ENCODE measurements around the gene MYEOV.

The MYEOV gene

DNA sequence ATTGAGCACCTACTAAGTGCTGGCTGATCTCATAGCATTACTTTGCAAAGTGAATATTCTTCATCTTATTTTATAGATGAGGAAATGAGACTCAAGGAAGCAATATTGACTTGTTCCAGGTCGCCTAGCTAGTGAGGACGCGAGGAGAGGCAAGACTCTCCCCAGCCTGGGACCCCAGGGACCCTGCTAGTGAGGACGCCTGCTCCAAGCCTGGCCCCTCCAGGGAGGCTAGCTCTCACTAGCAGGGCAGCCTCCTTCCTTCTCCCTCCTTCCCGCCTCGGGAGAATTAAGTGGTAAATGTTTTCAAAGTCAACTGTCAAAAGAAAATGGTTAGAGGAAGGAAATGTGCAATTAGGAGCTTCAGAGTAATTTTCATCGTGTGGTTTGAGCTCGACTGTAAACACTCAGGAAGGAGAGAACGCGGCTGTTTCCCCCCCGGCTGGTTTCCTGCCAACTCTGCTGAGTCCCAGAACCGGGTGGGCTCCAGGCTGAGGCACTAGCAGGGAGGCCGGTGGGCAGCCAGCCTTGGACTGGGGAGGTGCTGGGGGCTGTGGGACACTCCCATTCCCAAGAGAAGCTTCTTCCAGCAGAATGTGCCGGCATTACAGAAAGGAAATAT is 17.9 kb downstream of the MYEOV start:
- TF ChIP-seq, protein P1, sequence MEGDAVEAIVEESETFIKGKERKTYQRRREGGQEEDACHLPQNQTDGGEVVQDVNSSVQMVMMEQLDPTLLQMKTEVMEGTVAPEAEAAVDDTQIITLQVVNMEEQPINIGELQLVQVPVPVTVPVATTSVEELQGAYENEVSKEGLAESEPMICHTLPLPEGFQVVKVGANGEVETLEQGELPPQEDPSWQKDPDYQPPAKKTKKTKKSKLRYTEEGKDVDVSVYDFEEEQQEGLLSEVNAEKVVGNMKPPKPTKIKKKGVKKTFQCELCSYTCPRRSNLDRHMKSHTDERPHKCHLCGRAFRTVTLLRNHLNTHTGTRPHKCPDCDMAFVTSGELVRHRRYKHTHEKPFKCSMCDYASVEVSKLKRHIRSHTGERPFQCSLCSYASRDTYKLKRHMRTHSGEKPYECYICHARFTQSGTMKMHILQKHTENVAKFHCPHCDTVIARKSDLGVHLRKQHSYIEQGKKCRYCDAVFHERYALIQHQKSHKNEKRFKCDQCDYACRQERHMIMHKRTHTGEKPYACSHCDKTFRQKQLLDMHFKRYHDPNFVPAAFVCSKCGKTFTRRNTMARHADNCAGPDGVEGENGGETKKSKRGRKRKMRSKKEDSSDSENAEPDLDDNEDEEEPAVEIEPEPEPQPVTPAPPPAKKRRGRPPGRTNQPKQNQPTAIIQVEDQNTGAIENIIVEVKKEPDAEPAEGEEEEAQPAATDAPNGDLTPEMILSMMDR (IDR thresholded peaks at IDR 0.05; ENCODE audit: borderline replicate concordance, control extremely low read depth, extremely low read depth, insufficient read depth, missing control alignments): no peak
- DNase-seq (ENCODE audit: low spot score): no peak
- in situ Hi-C loops (cut with MboI; ENCODE audit: low sequenced_read_pairs, unreplicated experiment): no loop called here

DNA sequence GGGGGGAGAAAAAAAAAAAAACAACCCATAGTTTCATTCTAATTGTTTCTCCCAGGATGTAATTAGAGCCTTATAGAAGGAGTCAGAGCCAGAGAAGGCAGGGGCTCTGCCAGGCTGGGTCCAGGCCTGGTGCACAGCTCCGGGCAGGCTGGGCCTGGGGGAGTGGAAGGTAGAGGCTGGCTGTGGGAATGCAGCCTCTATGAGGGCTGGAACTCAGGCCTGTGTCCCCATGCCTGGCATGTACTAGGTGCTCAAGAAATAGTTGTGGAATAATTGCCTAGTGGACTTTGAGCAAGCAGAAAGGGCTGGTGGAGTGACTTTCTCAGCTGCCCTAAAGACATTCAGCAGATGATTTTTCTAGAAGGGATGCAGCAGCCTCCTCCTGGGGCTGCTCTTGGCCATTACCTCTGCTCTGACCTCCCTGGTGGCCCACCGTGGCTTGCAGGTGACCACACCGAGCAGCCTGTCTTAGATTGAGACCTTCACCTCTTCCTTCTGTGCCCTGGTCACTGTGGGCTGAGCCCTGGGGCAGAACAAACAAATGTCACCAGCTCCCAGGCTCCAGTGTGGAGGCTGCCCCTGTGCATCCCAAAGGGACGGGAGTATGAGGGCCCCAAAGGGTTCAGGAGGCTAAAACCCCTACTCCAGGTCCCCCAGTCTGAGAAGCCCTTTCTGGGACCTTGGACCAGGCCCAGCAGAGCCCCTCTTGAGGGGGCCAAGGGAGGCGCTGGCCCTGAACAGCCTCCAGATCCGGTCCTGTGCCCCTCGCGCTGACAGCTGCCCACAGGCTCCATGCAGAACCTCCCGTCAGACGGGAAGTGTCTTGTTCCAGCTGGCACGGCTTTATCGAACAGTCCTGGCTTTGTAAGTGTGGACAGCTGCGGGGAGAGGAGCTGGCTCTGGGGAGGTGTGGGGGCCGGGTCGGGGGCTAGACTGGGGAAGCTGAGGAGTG is 18.8 kb downstream of the MYEOV start:
- no peak for DNase-seq (ENCODE audit: low spot score)
- TF ChIP-seq, protein P1 (IDR thresholded peaks at IDR 0.05; ENCODE audit: borderline replicate concordance, control extremely low read depth, extremely low read depth, insufficient read depth, missing control alignments): no peak
- in situ Hi-C loops (cut with MboI; ENCODE audit: low sequenced_read_pairs, unreplicated experiment): no loop called here

DNA sequence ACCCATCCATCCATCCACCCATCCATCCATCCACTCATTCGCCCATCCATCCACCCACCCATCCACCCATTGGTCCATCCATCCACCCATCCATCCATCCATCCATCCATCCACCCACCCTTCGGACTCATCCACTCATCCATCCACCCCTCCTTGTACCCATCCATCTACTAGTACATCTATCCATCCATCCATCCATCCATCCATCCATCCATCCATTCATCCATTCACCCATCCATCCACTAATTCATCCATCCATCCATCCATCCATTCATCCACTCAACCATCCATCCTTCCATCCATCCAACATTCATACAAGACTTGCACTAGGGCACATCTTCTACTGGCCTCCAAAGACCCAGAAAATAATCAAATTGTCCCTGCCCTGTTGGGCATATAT is 20.0 kb downstream of the MYEOV start:
- no peak for DNase-seq (ENCODE audit: low spot score)
- TF ChIP-seq, protein P1 (IDR thresholded peaks at IDR 0.05; ENCODE audit: borderline replicate concordance, control extremely low read depth, extremely low read depth, insufficient read depth, missing control alignments): no peak
- in situ Hi-C loops (cut with MboI; ENCODE audit: low sequenced_read_pairs, unreplicated experiment): no loop called here

DNA sequence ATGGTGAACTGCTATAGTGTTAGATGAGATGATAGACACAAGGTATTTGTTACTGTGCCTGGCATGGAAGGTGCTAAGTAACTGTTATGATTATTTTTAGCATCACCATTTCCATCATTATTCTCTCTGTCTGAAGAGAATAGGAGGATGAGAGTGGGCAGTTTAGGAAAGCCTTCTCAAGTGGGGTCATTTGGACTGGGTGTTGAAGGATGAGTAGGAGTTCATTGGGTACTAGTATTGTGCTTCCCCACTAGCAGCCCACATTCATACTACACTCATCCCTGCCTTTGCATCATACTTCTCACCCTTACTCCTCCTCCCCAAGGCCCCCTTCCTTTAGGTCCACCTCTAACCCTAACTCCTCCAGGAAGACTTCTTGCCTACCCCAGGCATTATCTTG is 20.6 kb downstream of the MYEOV start:
- TF ChIP-seq, protein P1 (IDR thresholded peaks at IDR 0.05; ENCODE audit: borderline replicate concordance, control extremely low read depth, extremely low read depth, insufficient read depth, missing control alignments): no peak
- DNase-seq (ENCODE audit: low spot score): no peak
- in situ Hi-C loops (cut with MboI; ENCODE audit: low sequenced_read_pairs, unreplicated experiment): no loop called here

DNA sequence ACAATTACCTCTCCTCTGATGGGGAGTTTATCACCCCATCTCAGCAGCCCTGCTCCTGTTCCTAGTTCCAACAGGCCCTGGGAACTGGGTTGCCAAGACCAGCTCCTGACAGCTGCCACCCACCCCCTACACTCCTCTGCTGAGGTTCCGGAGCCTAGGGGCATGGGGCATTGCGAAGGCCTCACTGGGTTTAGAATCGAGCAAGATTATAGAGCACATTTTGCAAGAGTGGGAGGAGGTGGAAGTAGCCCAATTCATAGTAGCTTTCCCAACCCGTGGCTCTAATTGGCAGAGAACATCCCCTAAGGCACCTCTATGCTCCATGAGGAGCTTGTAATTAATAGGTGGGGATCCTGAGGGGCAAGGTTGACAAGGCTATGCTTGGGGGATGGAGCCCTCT is 23.0 kb downstream of the MYEOV start:
- no peak for DNase-seq (ENCODE audit: low spot score)
- in situ Hi-C loops (cut with MboI; ENCODE audit: low sequenced_read_pairs, unreplicated experiment): no loop called here
- TF ChIP-seq, protein P1 (IDR thresholded peaks at IDR 0.05; ENCODE audit: borderline replicate concordance, control extremely low read depth, extremely low read depth, insufficient read depth, missing control alignments): no peak

DNA sequence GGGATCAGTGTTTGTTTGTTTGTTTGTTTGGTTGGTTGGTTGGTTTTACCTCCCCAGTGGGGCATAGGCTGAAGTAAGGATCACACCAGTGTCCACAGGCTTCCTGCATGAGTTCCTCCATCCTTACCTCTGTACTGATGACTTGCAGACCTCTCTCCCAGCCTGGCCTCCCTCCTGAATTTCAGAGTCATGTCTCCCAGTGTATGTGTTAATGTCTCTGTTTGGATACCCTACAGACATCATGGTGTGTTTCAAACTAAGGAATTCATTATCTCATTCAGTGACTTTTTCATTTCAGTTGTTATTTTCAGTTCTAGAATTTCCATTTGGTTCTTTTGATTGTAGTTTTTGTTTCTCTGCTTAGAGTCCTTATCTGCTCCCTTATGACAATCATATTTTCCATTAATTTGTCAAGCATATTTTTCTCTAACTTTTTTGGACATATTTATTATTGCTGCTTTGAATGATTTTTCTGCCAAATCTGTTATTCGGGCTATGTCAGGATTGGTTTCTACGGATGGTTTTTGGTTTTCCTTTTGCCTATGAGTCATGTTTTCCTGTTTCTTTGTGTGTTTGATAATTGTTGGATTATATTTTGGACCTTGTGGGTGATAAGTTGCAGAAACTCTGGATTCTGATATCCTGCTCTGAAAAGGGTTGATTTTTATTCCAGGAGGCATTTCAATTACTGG is 23.6 kb downstream of the MYEOV start:
- in situ Hi-C loops (cut with MboI; ENCODE audit: low sequenced_read_pairs, unreplicated experiment): no loop called here

More for the DNA sequence above, 23.6 kb downstream of the MYEOV start:
- TF ChIP-seq, protein P1 (IDR thresholded peaks at IDR 0.05; ENCODE audit: borderline replicate concordance, control extremely low read depth, extremely low read depth, insufficient read depth, missing control alignments): no peak
- no peak for DNase-seq (ENCODE audit: low spot score)
